ENCODE data around the gene HYOU1. TPM values are rescaled to one million over a fixed set of nuclear protein-coding genes. Genes with fewer than 3 reads are reported as not detected.

The HYOU1 gene
- total RNA-seq, 1 experiment from 2014 or later = 228 TPM

- peaks cover 11% of the 10 kb centered on the region for H3K23me2 ChIP-seq (ENCODE audit: insufficient read length, low read depth, low read length, poor library complexity, severe bottlenecking)
- no CpG with 5 or more reads among the region's 6 CpGs for WGBS (ENCODE audit: extremely low coverage, insufficient read length, low lambda C conversion rate)
- H3K4me1 Mint-ChIP-seq = peaks cover 17 to 18% of the 10 kb centered on the region in 2 experiments
- H3K18ac ChIP-seq (ENCODE audit: insufficient read length, low read depth, low read length) = no peak overlapping the region
- no peaks in the 10 kb centered on the region for H4K20me1 ChIP-seq (ENCODE audit: control insufficient read depth, insufficient read depth, insufficient read length)
- peak overlapping the region; percentile 40 for H4K5ac ChIP-seq (ENCODE audit: insufficient read length, low read depth, low read length)
- H2AK5ac ChIP-seq (ENCODE audit: insufficient read length, low read length) = no peak overlapping the region
- H3K36me3 Mint-ChIP-seq (ENCODE audit: insufficient read depth in 1 of 3, low read depth in 3 of 3) = peaks cover 28 to 72% (median 53%) of the 10 kb centered on the region in 3 experiments
- no peak overlapping the region for H2BK120ac ChIP-seq (ENCODE audit: low read depth, low read length, poor library complexity, severe bottlenecking)
- H2BK12ac ChIP-seq (ENCODE audit: insufficient read length, low read depth, low read length) = no peak overlapping the region
- no peak for TF ChIP-seq CTCF (conservative IDR thresholded peaks at IDR 0.05)
- DNase-seq = peak; percentile 66
- no peaks in the 10 kb centered on the region for H3K9me3 ChIP-seq (ENCODE audit: control insufficient read depth, low read depth, low read length)
- no peak overlapping the region for H3T11ph ChIP-seq (ENCODE audit: low read length)
- no peaks in the 10 kb centered on the region for H3K79me1 ChIP-seq (ENCODE audit: insufficient read depth, low read depth, low read length, poor library complexity, severe bottlenecking)
- no peak overlapping the region for H4K8ac ChIP-seq (replicated peaks; ENCODE audit: insufficient read length, low read depth, low read length)
- H2AFZ ChIP-seq (ENCODE audit: low read length) = no peak overlapping the region
- H3K14ac ChIP-seq (ENCODE audit: insufficient read depth, low read length) = peak overlapping the region; percentile 42; the same call in 1 of the 2 replicates
- peak overlapping the region; percentile 81 for H3K9ac ChIP-seq (ENCODE audit: extremely low read depth, insufficient read length, low read length)
- H3K27ac Mint-ChIP-seq = peak overlapping the region; percentile 87 to 98 (median 98)
- no peak overlapping the region for H3K4ac ChIP-seq (ENCODE audit: low read depth, low read length)
- H2BK15ac ChIP-seq (ENCODE audit: low read depth, low read length) = no peak overlapping the region
- peak overlapping the region; percentile 95 to 99 for H3K4me3 Mint-ChIP-seq
- no peak overlapping the region for H3K23ac ChIP-seq (ENCODE audit: insufficient read length, low read depth, low read length)
- H4K91ac ChIP-seq (ENCODE audit: insufficient read length, low read depth, low read length) = no peak overlapping the region
- H3K56ac ChIP-seq (ENCODE audit: insufficient read length, low read depth, low read length) = no peak overlapping the region
- no peaks in the 10 kb centered on the region for H3K4me1 ChIP-seq (ENCODE audit: insufficient read depth, low read length)
- H2BK20ac ChIP-seq (ENCODE audit: low read depth, low read length, poor library complexity, severe bottlenecking) = no peak overlapping the region
- H3K27me3 Mint-ChIP-seq (ENCODE audit: low read depth) = no peaks in the 10 kb centered on the region
- H3K27ac ChIP-seq (ENCODE audit: insufficient read length, low read depth, low read length) = peak overlapping the region; percentile 41
- no peaks in the 10 kb centered on the region; the same call in 1 of the 2 replicates for H3K79me2 ChIP-seq (ENCODE audit: insufficient read depth, low read length)
- H3K4me2 ChIP-seq (ENCODE audit: insufficient read depth, insufficient read length, low read length) = peak overlapping the region; percentile 68
- no peaks in the 10 kb centered on the region for H3K27me3 ChIP-seq (ENCODE audit: insufficient read depth, low read length)
- H3K9me3 Mint-ChIP-seq = no peaks in the 10 kb centered on the region
- no peak overlapping the region for H2BK5ac ChIP-seq (ENCODE audit: insufficient read length, low read length)
These were observed 58.2 kb downstream of the HYOU1 start for GRCh38 chr11:118998822-118999221.

Data from H9 (cell line).